ENCODE results near the gene ZNF629.

Gene ZNF629

DNA sequence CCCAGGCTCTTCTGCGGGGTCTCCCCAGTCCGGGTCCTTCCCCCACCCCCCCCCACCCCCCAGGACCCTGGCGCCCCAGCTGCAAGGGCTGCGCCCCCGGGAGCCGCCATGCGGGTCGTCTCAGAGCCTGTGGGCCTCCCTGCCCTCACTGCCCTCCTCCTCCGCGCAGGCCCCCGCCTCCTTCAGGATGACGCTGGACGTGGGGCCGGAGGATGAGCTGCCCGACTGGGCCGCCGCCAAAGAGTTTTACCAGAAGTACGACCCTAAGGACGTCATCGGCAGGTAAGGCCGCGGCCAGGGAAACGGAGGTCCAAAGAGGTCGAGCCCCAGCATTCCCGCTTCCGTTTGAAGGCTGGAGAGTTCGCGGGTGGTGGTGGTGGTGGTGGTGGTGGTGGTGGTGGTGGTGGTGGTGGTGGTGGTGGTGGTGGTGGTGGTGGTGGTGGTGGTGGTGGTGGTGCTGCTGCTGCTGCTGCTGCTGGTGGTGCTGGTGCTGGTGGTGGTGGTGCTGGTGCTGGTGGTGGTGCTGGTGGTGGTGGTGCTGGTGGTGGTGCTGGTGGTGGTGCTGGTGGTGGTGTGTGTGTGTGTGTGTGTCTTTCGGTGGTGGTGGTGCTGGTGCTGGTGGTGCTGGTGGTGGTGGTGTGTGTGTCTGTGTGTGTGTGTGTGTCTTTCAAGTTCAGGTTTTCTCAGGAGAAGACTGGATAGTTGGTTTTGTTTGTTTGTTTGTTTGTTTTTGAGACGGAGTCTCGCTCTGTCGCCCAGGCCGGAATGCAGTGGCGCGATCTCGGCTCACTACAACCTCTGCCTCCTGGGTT is 38.2 kb downstream of the ZNF629 start:
- DNase-seq (ENCODE audit: low read depth), result no peak

GRCh38 chr16:30747799-30748633 is 39.0 kb downstream of the ZNF629 start, which contains the start of gene PHKG2:
TSS of gene PHKG2 (plus strand) at chr16:30748425. CDS start at chr16:30748821, 396 bp downstream.
- peak; percentile 90 for DNase-seq (ENCODE audit: low read depth)

DNA sequence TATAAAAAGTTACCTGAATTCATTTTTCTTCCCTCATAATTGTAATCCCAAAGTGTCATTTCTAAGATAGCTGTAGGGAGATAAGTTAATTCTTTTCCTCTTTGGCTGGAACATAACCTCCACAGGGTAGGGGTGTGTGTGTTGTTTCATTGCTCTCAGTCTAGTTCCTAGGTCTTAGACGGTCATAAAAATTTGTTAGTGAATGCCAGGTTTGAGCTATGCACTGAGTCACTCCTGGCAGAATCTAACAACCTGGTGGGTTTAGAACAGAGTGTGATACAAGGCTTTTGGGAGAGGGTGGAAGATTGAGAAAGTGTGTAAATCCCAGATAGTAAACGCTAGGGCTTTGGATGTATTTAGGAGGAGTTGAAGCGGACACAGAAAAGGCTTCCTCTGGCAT is 39.7 kb downstream of the ZNF629 start:
- no peak for DNase-seq (ENCODE audit: low read depth)

GRCh38 chr16:30746638-30747175 is 40.3 kb downstream of the ZNF629 start:
- no peak for DNase-seq (ENCODE audit: low read depth)

GRCh38 chr16:30745082-30745481 is 41.9 kb downstream of the ZNF629 start:
- no peak for DNase-seq (ENCODE audit: low read depth)

- DNase-seq (ENCODE audit: low read depth), result no peak
Observed at GRCh38 chr16:30744183-30744582, 42.8 kb downstream of the ZNF629 start.

GRCh38 chr16:30743716-30744115 is 43.3 kb downstream of the ZNF629 start:
- no peak for DNase-seq (ENCODE audit: low read depth)

DNA sequence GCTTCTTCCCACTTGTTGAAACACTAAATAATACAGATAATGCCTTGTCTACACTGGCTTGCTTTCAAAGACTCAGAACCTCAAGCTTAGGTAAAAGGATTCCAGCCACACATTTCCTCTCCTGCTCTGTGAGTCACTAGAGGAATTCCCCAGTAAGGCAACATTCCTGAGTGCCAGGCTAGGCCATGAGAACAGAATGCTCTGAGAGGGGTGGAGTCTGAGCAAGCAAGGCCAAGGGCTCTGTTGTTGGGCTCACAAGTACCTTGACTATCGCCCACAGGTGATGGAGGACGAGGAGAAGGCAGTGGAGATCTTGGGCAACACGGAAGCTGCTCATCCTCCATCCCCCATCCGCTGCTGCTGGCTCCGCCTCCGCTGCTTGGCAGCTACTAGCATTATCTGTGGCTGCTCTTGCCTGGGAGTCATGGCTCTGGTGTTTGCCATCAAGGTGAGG is 45.5 kb downstream of the ZNF629 start:
- DNase-seq (ENCODE audit: low read depth), result no peak

DNA sequence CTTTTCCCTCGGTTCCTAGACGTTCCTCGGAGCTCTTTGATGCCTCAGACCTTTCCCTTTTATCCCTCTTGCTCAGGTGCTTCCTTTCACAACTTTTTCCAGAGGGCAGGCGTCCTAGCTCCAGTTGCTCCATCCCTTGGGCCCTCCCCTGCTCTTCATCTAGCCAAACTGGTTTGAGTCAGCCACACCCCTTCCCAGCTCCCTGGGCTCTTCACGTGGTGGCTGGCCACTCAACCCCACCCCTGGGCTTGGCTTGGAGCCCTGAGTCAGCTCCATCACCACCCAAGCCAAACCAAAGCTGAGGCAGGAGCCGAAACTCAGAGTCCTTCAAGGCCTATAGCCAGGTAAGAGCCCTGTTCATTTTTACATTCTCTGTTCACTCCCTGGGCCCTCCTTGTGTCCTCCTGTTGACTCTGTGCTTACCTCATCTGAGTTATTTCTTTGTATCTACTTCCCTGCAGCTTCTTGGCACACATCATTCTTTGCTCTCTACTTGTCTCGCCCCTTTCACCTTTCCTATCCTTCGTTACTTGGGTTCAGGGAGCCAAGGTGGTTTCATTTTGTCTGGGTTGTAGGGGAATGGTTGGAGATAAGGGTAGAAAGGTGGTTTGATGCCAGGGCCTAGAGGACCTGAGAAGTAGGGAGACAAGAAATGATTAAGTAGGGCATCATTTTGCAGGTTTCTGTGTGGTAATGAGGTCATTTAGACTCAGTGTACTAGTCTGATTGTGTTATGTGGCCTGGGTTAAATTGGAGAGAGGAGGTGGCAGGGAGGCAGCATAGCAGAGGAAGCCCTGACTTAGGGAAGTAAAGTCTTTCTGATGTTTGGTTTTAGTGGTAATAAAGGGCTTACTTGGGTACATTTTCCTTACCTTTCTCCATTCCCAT is 46.4 kb downstream of the ZNF629 start:
- DNase-seq (ENCODE audit: low read depth), result no peak

- no peak for DNase-seq (ENCODE audit: low read depth)
Observed at GRCh38 chr16:30738984-30739951, 47.7 kb downstream of the ZNF629 start.

DNA sequence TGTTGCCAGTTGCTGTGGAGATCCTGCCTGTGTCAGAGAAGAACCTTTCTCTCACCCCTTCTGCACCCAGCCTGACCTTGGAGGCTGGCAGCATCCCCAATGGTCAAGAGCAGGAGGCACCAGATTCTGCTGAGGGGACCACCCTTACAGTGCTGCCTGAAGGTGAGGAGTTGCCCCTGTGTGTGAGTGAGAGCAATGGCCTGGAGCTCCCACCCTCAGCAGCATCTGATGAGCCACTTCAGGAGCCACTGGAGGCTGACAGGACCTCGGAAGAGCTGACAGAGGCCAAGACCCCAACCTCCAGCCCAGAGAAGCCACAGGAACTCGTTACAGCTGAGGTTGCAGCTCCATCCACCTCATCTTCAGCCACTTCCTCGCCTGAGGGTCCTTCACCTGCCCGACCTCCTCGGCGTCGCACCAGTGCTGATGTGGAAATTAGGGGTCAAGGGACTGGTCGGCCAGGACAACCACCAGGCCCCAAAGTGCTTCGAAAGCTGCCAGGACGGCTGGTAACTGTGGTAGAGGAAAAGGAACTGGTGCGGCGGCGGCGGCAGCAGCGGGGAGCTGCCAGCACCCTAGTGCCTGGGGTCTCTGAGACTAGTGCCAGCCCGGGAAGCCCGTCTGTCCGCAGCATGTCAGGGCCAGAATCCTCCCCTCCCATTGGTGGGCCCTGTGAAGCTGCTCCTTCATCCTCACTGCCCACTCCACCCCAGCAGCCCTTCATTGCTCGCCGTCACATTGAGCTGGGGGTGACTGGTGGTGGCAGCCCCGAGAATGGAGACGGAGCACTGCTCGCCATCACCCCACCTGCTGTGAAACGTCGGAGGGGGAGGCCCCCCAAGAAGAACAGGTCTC is 49.0 kb downstream of the ZNF629 start:
- no peak for DNase-seq (ENCODE audit: low read depth)

DNA sequence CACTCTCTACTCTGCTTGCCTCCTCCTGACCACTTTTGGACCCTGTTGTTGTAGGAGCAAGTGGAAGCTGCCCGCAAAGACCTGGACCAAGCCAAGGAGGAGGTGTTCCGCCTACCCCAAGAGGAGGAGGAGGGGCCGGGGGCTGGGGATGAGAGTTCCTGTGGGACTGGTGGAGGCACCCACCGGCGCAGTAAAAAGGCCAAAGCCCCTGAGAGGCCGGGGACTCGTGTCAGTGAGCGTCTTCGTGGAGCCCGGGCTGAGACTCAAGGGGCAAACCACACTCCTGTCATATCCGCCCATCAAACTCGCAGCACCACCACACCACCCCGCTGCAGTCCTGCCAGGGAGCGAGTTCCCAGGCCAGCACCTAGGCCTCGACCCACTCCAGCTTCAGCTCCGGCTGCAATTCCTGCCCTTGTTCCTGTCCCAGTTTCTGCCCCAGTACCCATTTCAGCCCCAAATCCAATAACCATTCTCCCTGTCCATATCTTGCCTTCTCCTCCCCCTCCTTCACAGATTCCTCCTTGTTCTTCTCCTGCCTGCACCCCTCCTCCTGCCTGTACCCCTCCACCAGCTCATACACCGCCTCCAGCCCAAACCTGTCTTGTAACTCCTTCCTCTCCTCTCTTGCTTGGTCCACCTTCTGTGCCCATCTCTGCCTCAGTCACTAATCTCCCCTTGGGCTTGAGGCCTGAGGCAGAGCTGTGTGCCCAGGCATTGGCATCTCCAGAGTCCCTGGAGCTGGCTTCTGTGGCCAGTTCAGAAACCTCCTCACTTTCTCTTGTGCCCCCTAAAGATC is 49.8 kb downstream of the ZNF629 start:
- DNase-seq (ENCODE audit: low read depth), result no peak

- no peak for DNase-seq (ENCODE audit: low read depth)
Observed at GRCh38 chr16:30731411-30731810, 55.6 kb downstream of the ZNF629 start.

DNA sequence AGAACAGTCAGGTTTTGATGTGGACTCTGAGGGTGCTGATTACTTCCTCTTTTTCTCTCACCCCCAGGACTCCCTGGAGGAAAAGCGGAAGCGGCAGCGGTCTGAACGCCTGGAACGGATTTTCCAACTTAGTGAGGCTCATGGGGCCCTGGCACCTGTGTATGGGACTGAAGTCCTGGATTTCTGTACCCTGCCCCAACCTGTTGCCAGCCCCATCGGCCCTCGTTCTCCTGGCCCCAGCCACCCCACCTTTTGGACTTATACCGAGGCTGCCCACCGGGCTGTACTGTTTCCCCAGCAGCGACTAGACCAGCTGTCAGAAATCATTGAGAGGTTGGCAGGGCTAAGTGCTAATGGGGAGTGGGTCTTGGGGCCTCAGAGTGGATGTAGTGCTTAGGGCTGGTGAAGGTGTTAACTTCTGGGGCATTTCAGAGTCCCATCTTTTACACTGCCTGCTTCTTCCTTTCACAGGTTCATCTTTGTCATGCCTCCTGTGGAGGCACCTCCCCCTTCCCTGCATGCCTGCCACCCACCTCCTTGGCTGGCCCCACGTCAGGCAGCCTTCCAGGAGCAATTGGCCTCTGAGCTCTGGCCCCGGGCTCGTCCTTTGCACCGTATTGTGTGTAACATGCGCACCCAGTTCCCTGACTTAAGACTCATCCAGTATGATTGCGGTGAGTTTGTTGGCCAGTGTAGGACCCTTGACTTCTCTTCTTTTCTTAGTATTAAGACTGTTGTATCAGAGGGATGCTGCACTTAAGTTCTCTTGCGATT is 57.9 kb downstream of the ZNF629 start:
- DNase-seq (ENCODE audit: low read depth), result no peak
